ENCODE measurements around the gene TNFRSF9. TPM values are rescaled to one million over a fixed set of nuclear protein-coding genes. Genes with fewer than 3 reads are reported as not detected.

Gene TNFRSF9
- total and polyA plus RNA-seq, 2 donors from 2014 or later: 0.54 TPM; not detected in 1

DNA sequence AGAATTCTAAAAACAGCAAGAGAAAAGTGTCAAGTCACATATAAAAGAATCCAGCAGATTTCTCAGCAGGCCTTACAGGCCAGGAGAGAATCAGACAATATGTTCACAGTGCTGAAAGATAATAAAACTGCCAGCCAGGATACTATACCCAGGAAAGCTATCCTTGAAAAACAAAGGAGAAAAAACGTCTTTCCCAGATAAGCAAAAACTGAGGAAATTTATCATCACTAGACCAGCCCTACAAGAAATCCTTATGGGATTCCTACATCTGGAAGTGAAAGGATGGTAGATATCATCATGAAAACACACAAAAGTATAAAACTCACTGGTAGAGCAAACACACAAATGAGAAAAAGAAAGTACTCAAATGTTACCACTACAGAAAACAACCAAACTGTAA, 62.6 kb downstream of the TNFRSF9 start:
- Histone ChIP-seq H3K4me3 (ENCODE audit: low read length in 3 of 3) (no peak overlapping the region), H3K4me1 (ENCODE audit: control insufficient read depth in 2 of 3, insufficient read depth in 2 of 3, low read depth in 1 of 3, low read length in 3 of 3) (no peaks in the 10 kb centered on the region), H3K9ac (ENCODE audit: low read length in 3 of 3) (no peak overlapping the region), H3K9me3 (ENCODE audit: control insufficient read depth in 2 of 3, insufficient read depth in 1 of 3, low read length in 3 of 3) (peaks cover 0 to 4% (median 0%) of the 10 kb centered on the region in 3 donors), H3K36me3 (ENCODE audit: control insufficient read depth in 2 of 3, insufficient read depth in 3 of 3, low read length in 3 of 3) (no peaks in the 10 kb centered on the region), H3K27ac (ENCODE audit: low read depth in 2 of 2, low read length in 2 of 2) (no peak overlapping the region), H3K27me3 (ENCODE audit: control insufficient read depth, insufficient read depth, low read length) (no peaks in the 10 kb centered on the region)
- DNase-seq: no peak
- no peak for TF ChIP-seq CTCF (IDR thresholded peaks at IDR 0.05; ENCODE audit: borderline replicate concordance, extremely low read depth, insufficient read depth)
- no peak for FAIRE-seq
- intact Hi-C loops (cut with DNase I): no loop called here

- peaks cover 0 to 4% (median 0%) of the 10 kb centered on the region in 3 donors for H3K9me3 ChIP-seq (ENCODE audit: control insufficient read depth in 2 of 3, insufficient read depth in 1 of 3, low read length in 3 of 3)
- no peak for DNase-seq
- H3K36me3 ChIP-seq (ENCODE audit: control insufficient read depth in 2 of 3, insufficient read depth in 3 of 3, low read length in 3 of 3): no peaks in the 10 kb centered on the region
- H3K4me3 ChIP-seq (ENCODE audit: low read length in 3 of 3): no peak overlapping the region
- H3K27ac ChIP-seq (ENCODE audit: low read depth in 2 of 2, low read length in 2 of 2): no peak overlapping the region
- no peaks in the 10 kb centered on the region for H3K4me1 ChIP-seq (ENCODE audit: control insufficient read depth in 2 of 3, insufficient read depth in 2 of 3, low read depth in 1 of 3, low read length in 3 of 3)
- FAIRE-seq: no peak
- H3K27me3 ChIP-seq (ENCODE audit: control insufficient read depth, insufficient read depth, low read length): no peaks in the 10 kb centered on the region
- TF ChIP-seq CTCF (IDR thresholded peaks at IDR 0.05; ENCODE audit: borderline replicate concordance, extremely low read depth, insufficient read depth): no peak
- intact Hi-C loops (cut with DNase I): no loop called here
- H3K9ac ChIP-seq (ENCODE audit: low read length in 3 of 3): no peak overlapping the region
These were observed 66.5 kb downstream of the TNFRSF9 start for GRCh38 chr1:7873801-7874795.

DNA sequence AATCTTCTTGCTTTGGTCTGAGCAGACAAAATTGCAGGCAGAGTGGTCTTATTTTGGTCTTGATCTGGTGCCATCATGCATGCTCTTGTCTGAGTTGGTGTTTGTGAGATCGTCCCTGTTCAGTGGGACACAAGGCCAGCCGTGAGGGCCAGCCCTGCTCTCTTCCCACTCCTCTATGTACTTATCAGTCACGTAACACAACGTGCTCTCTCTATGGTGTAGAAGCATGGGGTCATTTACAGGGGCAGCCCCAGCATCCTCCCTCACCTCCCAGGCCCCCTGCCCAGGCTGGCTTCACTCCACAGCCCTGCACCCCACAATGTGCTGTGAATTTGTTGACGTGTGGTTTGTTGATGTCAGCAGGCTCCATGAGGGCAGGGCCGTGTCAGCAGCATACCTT, 69.5 kb downstream of the TNFRSF9 start:
- DNase-seq: no peak
- intact Hi-C loops (cut with DNase I): no loop called here
- TF ChIP-seq CTCF (IDR thresholded peaks at IDR 0.05; ENCODE audit: borderline replicate concordance, extremely low read depth, insufficient read depth): no peak
- H3K27me3 ChIP-seq (ENCODE audit: control insufficient read depth, insufficient read depth, low read length): no peaks in the 10 kb centered on the region
- no peak overlapping the region for H3K4me3 ChIP-seq (ENCODE audit: low read length in 3 of 3)
- no peak overlapping the region for H3K27ac ChIP-seq (ENCODE audit: low read depth in 2 of 2, low read length in 2 of 2)
- FAIRE-seq: no peak
- no peaks in the 10 kb centered on the region for H3K36me3 ChIP-seq (ENCODE audit: control insufficient read depth in 2 of 3, insufficient read depth in 3 of 3, low read length in 3 of 3)
- no peaks in the 10 kb centered on the region for H3K9me3 ChIP-seq (ENCODE audit: control insufficient read depth in 2 of 3, insufficient read depth in 1 of 3, low read length in 3 of 3)
- no peaks in the 10 kb centered on the region for H3K4me1 ChIP-seq (ENCODE audit: control insufficient read depth in 2 of 3, insufficient read depth in 2 of 3, low read depth in 1 of 3, low read length in 3 of 3)
- H3K9ac ChIP-seq (ENCODE audit: low read length in 3 of 3): no peak overlapping the region
